HepG2 (cell line): ENCODE data around the gene PLEKHH1. TPM values are rescaled to one million over a fixed set of nuclear protein-coding genes. Genes with fewer than 3 reads are reported as not detected.

Experiments
- ATF7 ChIP-seq, 2 experiments: fragments of 450-650 bp in 1 of 2; sonication (generic) in 1 of 2; formaldehyde crosslinking in 1 of 2; IDR thresholded peaks; 2 replicates each; pipeline versions ENCODE4 v1.4.0 to v1.6.1; 2016 to 2020; ENCODE audit warnings: antibody characterized with exemption in 1 of 2, mild to moderate bottlenecking in 1 of 2, missing genetic modification reagents in 1 of 2
- CEBPB ChIP-seq: IDR thresholded peaks from 2 replicates; pipeline ENCODE4 v1.6.1; 2011; ENCODE audit warnings: low read depth, low read length, improper control_type of control experiment, borderline replicate concordance
- CEBPG ChIP-seq: IDR thresholded peaks from 2 replicates; pipeline ENCODE4 v1.6.1; 2016
- FOXO1 ChIP-seq: sonication (generic); formaldehyde crosslinking; IDR thresholded peaks from 2 replicates; pipeline ENCODE4 v1.4.0; 2020; ENCODE audit warnings: missing genetic modification reagents
- GABPB1 ChIP-seq: IDR thresholded peaks from 2 replicates; pipeline ENCODE4 v1.6.1; 2016; ENCODE audit warnings: mild to moderate bottlenecking, missing genetic modification reagents, moderate library complexity, missing compliant biosample characterization
- HNRNPK ChIP-seq: fragments of 200-400 bp; formaldehyde crosslinking; IDR thresholded peaks from 2 replicates; pipeline ENCODE4 v1.6.1; 2018; ENCODE audit warnings: low read length, low read depth, moderate library complexity, mild to moderate bottlenecking; ENCODE audit not compliant: poor library complexity, severe bottlenecking
- HNRNPUL1 ChIP-seq: fragments of 200-400 bp; formaldehyde crosslinking; IDR thresholded peaks from 2 replicates; pipeline ENCODE4 v1.6.1; 2017; ENCODE audit warnings: low read depth, mild to moderate bottlenecking, low read length, moderate library complexity
- MAFF ChIP-seq: IDR thresholded peaks from 2 replicates; pipeline ENCODE4 v1.6.1; 2011; ENCODE audit warnings: low read depth, low read length, improper control_type of control experiment
- NFATC3 ChIP-seq: sonication (generic); formaldehyde crosslinking; IDR thresholded peaks from 2 replicates; pipeline ENCODE4 v1.5.1; 2020; ENCODE audit warnings: mild to moderate bottlenecking, missing genetic modification reagents
- NPAS2 ChIP-seq: sonication (generic); formaldehyde crosslinking; IDR thresholded peaks from 2 replicates; pipeline ENCODE4 v1.8.0; 2022; ENCODE audit warnings: mild to moderate bottlenecking, missing genetic modification reagents, borderline replicate concordance
- NR2F2 ChIP-seq: IDR thresholded peaks from 2 replicates; pipeline ENCODE4 v1.6.1; 2012; ENCODE audit warnings: low read depth, inconsistent platforms, borderline replicate concordance
- PPARG ChIP-seq: conservative IDR thresholded peaks from 2 replicates; pipeline ENCODE4 v1.6.1; 2016; ENCODE audit warnings: missing biosample characterization, missing genetic modification reagents
- SYNCRIP ChIP-seq: fragments of 200-400 bp; formaldehyde crosslinking; IDR thresholded peaks from 2 replicates; pipeline ENCODE4 v1.6.1; 2018; ENCODE audit warnings: mild to moderate bottlenecking, low read depth, low read length; ENCODE audit not compliant: insufficient read depth
- TBX2 ChIP-seq: sonication (generic); formaldehyde crosslinking; IDR thresholded peaks from 2 replicates; pipeline ENCODE4 v1.5.0; 2020; ENCODE audit warnings: missing genetic modification reagents, mild to moderate bottlenecking, borderline replicate concordance
- TCF12 ChIP-seq, 2 experiments: fragments of 450-650 bp in 1 of 2; sonication (generic) in 1 of 2; formaldehyde crosslinking in 1 of 2; IDR thresholded peaks; 2 replicates each; pipeline versions ENCODE4 v1.6.1 to v1.8.0; 2017 to 2022; ENCODE audit warnings: antibody characterized with exemption in 1 of 2, mild to moderate bottlenecking in 1 of 2, missing genetic modification reagents in 1 of 2, moderate library complexity in 1 of 2
- ZBTB21 ChIP-seq: sonication (generic); formaldehyde crosslinking; IDR thresholded peaks from 2 replicates; pipeline ENCODE4 v1.4.0; 2020; ENCODE audit warnings: missing genetic modification reagents
- ZBTB8A ChIP-seq: sonication (generic); formaldehyde crosslinking; IDR thresholded peaks from 2 replicates; pipeline ENCODE4 v1.4.0; 2020; ENCODE audit warnings: mild to moderate bottlenecking, low read depth, missing genetic modification reagents, borderline replicate concordance
- ZC3H13 ChIP-seq: sonication (generic); formaldehyde crosslinking; IDR thresholded peaks from 2 replicates; pipeline ENCODE4 v1.8.1; 2023; ENCODE audit warnings: mild to moderate bottlenecking, missing genetic modification reagents, moderate library complexity
- ZNF382 ChIP-seq: sonication (generic); formaldehyde crosslinking; IDR thresholded peaks from 2 replicates; pipeline ENCODE4 v1.5.0; 2020; ENCODE audit warnings: missing genetic modification reagents, mild to moderate bottlenecking, borderline replicate concordance
- ZNF572 ChIP-seq: sonication (generic); formaldehyde crosslinking; IDR thresholded peaks from 2 replicates; pipeline ENCODE4 v1.5.1; 2020; ENCODE audit warnings: mild to moderate bottlenecking, missing genetic modification reagents
- ZNF574 ChIP-seq: sonication (generic); formaldehyde crosslinking; IDR thresholded peaks from 2 replicates; pipeline ENCODE4 v1.4.0; 2020; ENCODE audit warnings: missing genetic modification reagents
- polyA plus RNA-seq, 8 experiments: library from polyadenylated mRNA; depleted of rRNA in 3 of 8; stranded (reverse) in 7 of 8; unstranded in 1 of 8; fragments of >200 nt; fragmentation: Illumina TruSeq in 4 of 8; extraction: Trizol in 4 of 8; gene quantifications; 2 replicates each; pipeline versions ENCODE4 v1.2.1 to v1.2.3, GENCODE V29; 2011 to 2016; ENCODE audit warnings: low read depth in 4 of 8, missing spikeins in 1 of 8, mixed read lengths in 1 of 8; ENCODE audit not compliant: insufficient read depth in 1 of 8
- total RNA-seq, 5 experiments: library from RNA; depleted of rRNA; stranded (reverse); fragments of >200 nt; fragmentation: Illumina TruSeq; extraction: Trizol; gene quantifications; 2 replicates each; pipeline ENCODE4 v1.2.3, GENCODE V29; 2016; ENCODE audit warnings: low read depth in 1 of 5
- TF ChIP-seq, protein P1 (sequence below): sonication (generic); formaldehyde crosslinking; IDR thresholded peaks from 2 replicates; pipeline ENCODE4 v1.4.0; 2020; ENCODE audit warnings: low read depth, mild to moderate bottlenecking, missing genetic modification reagents
- TF ChIP-seq, protein P2 (sequence below): sonication (generic); formaldehyde crosslinking; IDR thresholded peaks from 2 replicates; pipeline ENCODE4 v1.4.0; 2020; ENCODE audit warnings: mild to moderate bottlenecking, missing genetic modification reagents
- TF ChIP-seq, protein P3 (sequence below): sonication (generic); formaldehyde crosslinking; IDR thresholded peaks from 2 replicates; pipeline ENCODE4 v1.4.0; 2020; ENCODE audit warnings: missing genetic modification reagents

The PLEKHH1 gene
- total and polyA plus RNA-seq, 2 of the 13 experiments (the other 11 are each of a cell fraction or from before 2014, with no cell fraction given), result 8.6 to 15.8 TPM

GRCh38 chr14:67623114-67623513 lies 90.0 kb downstream of the PLEKHH1 start (continued):
- TF ChIP-seq, protein P1, sequence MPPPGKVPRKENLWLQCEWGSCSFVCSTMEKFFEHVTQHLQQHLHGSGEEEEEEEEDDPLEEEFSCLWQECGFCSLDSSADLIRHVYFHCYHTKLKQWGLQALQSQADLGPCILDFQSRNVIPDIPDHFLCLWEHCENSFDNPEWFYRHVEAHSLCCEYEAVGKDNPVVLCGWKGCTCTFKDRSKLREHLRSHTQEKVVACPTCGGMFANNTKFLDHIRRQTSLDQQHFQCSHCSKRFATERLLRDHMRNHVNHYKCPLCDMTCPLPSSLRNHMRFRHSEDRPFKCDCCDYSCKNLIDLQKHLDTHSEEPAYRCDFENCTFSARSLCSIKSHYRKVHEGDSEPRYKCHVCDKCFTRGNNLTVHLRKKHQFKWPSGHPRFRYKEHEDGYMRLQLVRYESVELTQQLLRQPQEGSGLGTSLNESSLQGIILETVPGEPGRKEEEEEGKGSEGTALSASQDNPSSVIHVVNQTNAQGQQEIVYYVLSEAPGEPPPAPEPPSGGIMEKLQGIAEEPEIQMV (CRISPR knock-in tag), result no peak
- TF ChIP-seq CEBPG (CRISPR knock-in tag) (peak; percentile 74), HNRNPK (no peak), SYNCRIP (no peak), NPAS2 (CRISPR knock-in tag) (no peak), HNRNPUL1 (no peak), ZNF382 (CRISPR knock-in tag) (no peak), ZBTB21 (CRISPR knock-in tag) (peak; percentile 90), NR2F2 (no peak), ZNF572 (no peak), ATF7 (IDR thresholded peaks at IDR 0.05) (no peak), ATF7 (CRISPR knock-in tag; IDR thresholded peaks at IDR 0.05) (no peak), GABPB1 (peak; percentile 37; the same call in 1 of the 2 replicates), ZNF574 (CRISPR knock-in tag) (no peak), CEBPB (peak; percentile 62; the same call in 1 of the 2 replicates), TBX2 (CRISPR knock-in tag) (no peak), NFATC3 (no peak), PPARG (CRISPR knock-in tag) (no peak), ZBTB8A (CRISPR knock-in tag) (no peak), TCF12 (IDR thresholded peaks at IDR 0.05) (no peak), TCF12 (CRISPR knock-in tag; IDR thresholded peaks at IDR 0.05) (no peak), MAFF (no peak), ZC3H13 (CRISPR knock-in tag) (no peak), FOXO1 (peak; percentile 69; the same call in 1 of the 2 replicates)
- TF ChIP-seq, protein P2, sequence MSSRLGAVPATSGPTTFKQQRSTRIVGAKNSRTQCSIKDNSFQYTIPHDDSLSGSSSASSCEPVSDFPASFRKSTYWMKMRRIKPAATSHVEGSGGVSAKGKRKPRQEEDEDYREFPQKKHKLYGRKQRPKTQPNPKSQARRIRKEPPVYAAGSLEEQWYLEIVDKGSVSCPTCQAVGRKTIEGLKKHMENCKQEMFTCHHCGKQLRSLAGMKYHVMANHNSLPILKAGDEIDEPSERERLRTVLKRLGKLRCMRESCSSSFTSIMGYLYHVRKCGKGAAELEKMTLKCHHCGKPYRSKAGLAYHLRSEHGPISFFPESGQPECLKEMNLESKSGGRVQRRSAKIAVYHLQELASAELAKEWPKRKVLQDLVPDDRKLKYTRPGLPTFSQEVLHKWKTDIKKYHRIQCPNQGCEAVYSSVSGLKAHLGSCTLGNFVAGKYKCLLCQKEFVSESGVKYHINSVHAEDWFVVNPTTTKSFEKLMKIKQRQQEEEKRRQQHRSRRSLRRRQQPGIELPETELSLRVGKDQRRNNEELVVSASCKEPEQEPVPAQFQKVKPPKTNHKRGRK (CRISPR knock-in tag), result no peak
- TF ChIP-seq, protein P3, sequence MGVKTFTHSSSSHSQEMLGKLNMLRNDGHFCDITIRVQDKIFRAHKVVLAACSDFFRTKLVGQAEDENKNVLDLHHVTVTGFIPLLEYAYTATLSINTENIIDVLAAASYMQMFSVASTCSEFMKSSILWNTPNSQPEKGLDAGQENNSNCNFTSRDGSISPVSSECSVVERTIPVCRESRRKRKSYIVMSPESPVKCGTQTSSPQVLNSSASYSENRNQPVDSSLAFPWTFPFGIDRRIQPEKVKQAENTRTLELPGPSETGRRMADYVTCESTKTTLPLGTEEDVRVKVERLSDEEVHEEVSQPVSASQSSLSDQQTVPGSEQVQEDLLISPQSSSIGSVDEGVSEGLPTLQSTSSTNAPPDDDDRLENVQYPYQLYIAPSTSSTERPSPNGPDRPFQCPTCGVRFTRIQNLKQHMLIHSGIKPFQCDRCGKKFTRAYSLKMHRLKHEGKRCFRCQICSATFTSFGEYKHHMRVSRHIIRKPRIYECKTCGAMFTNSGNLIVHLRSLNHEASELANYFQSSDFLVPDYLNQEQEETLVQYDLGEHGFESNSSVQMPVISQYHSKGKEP (CRISPR knock-in tag), result no peak
